ENCODE measurements around the gene TMEM170B. TPM values are rescaled to one million over a fixed set of nuclear protein-coding genes. Genes with fewer than 3 reads are reported as not detected.

Gene TMEM170B
- total and polyA plus RNA-seq, 8 donors = 0.29 to 8.4 (median 1.1) TPM

GRCh38 chr6:11496152-11497060, 41.1 kb upstream of the TMEM170B start:
- Histone ChIP-seq H3K27me3 (no peaks in the 10 kb centered on the region), H3K36me3 (no peaks in the 10 kb centered on the region), H3K4me1 (peaks cover 0 to 16% (median 2%) of the 10 kb centered on the region in 4 donors), H3K4me3 (no peak overlapping the region), H3K9me3 (no peaks in the 10 kb centered on the region), H3K27ac (peak overlapping the region in 2 of 5 donors; percentile 11 to 47)
- 21 to 34% (median 29%) methylated on average over 12 of the region's 12 CpGs for WGBS, 5 donors
- intact Hi-C loops (cut with DNase I; ENCODE audit: low total_unique reads) = loop anchor here (5.0 to 10.0 kb wide), 3 partner anchors 262 to 354 kb away; partner anchors contain the start of gene NEDD9
- TF ChIP-seq POLR2A (IDR thresholded peaks at IDR 0.05) = no peak
- TF ChIP-seq EP300 (IDR thresholded peaks at IDR 0.05) = no peak
- TF ChIP-seq CTCF (IDR thresholded peaks at IDR 0.05) = peak in 5 of 7 experiments; percentile 78 to 97 (median 90)
- peak in 1 of 3 donors; percentile 43 for TF ChIP-seq POLR2AphosphoS5 (IDR thresholded peaks at IDR 0.05)
- DNase-seq = peak; percentile 55 to 95

- Histone ChIP-seq H3K4me3 (no peak overlapping the region), H3K36me3 (no peaks in the 10 kb centered on the region), H3K27ac (no peak overlapping the region), H3K4me1 (peaks cover 0 to 16% (median 2%) of the 10 kb centered on the region in 4 donors), H3K9me3 (no peaks in the 10 kb centered on the region), H3K27me3 (no peaks in the 10 kb centered on the region)
- WGBS, 5 donors = 85 to 95% (median 92%) methylated on average over 9 of the region's 9 CpGs
- no peak for TF ChIP-seq EP300 (IDR thresholded peaks at IDR 0.05)
- DNase-seq = no peak
- intact Hi-C loops (cut with DNase I; ENCODE audit: low total_unique reads) = loop anchor here (5.0 to 10.0 kb wide), 3 partner anchors 262 to 355 kb away; partner anchors contain the start of gene NEDD9
These were observed 40.4 kb upstream of the TMEM170B start for GRCh38 chr6:11497107-11497506.

- Histone ChIP-seq H3K27ac (no peak overlapping the region), H3K4me1 (peaks cover 0 to 16% (median 2%) of the 10 kb centered on the region in 4 donors), H3K36me3 (no peaks in the 10 kb centered on the region), H3K4me3 (no peak overlapping the region), H3K9me3 (no peaks in the 10 kb centered on the region), H3K27me3 (no peaks in the 10 kb centered on the region)
- intact Hi-C loops (cut with DNase I; ENCODE audit: low total_unique reads) = loop anchor here (5.0 to 10.0 kb wide), 3 partner anchors 263 to 356 kb away; partner anchors contain the start of gene NEDD9
- no peak for DNase-seq
- no peak for TF ChIP-seq POLR2A (IDR thresholded peaks at IDR 0.05)
- no peak for TF ChIP-seq POLR2AphosphoS5 (IDR thresholded peaks at IDR 0.05)
- TF ChIP-seq EP300 (IDR thresholded peaks at IDR 0.05) = no peak
- TF ChIP-seq CTCF (IDR thresholded peaks at IDR 0.05) = no peak
- 73 to 89% (median 83%) methylated on average over 1 of the region's 1 CpG; no CpG with 5 or more reads in 1 of the 5 donors for WGBS, 5 donors
These were observed 39.7 kb upstream of the TMEM170B start for GRCh38 chr6:11497881-11498280.

- no peak for DNase-seq
- Histone ChIP-seq H3K27ac (no peak overlapping the region), H3K9me3 (no peaks in the 10 kb centered on the region), H3K27me3 (no peaks in the 10 kb centered on the region), H3K4me3 (no peak overlapping the region), H3K36me3 (no peaks in the 10 kb centered on the region), H3K4me1 (peaks cover 0 to 16% (median 2%) of the 10 kb centered on the region in 4 donors)
- WGBS, 5 donors = 80 to 93% (median 84%) methylated on average over 2 of the region's 2 CpGs
- intact Hi-C loops (cut with DNase I; ENCODE audit: low total_unique reads) = no loop called here
- TF ChIP-seq EP300 (IDR thresholded peaks at IDR 0.05) = no peak
- no peak for TF ChIP-seq POLR2AphosphoS5 (IDR thresholded peaks at IDR 0.05)
- TF ChIP-seq CTCF (IDR thresholded peaks at IDR 0.05) = no peak
These were observed 37.5 kb upstream of the TMEM170B start for GRCh38 chr6:11500008-11500407.
